ENCODE results near the gene RPL10.

DNA sequence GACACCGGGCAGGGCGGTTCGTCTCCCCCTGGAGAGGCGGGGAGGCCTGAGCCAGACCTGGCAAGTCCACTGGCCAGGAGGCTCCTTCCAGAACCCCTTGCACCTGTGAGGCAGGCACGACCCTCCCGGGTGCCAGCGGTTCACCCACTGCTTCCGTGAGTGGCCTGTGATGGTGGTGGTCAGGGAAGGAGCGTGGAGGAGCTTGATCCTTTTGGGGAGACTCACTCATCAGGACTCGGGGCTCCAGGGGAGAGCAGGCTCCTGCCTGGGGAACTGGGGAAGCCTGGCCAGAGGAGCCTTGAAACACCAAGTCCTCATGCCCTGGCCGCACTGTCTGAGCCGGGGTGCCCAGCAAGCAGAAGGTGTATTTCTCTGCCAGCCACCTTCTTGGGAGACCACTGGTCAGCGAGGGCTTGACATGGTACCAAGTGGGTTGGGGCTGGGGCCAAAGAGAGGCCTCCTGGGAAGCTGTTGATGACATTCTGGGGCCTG, 46.6 kb downstream of the RPL10 start:
- TF ChIP-seq, protein P1, sequence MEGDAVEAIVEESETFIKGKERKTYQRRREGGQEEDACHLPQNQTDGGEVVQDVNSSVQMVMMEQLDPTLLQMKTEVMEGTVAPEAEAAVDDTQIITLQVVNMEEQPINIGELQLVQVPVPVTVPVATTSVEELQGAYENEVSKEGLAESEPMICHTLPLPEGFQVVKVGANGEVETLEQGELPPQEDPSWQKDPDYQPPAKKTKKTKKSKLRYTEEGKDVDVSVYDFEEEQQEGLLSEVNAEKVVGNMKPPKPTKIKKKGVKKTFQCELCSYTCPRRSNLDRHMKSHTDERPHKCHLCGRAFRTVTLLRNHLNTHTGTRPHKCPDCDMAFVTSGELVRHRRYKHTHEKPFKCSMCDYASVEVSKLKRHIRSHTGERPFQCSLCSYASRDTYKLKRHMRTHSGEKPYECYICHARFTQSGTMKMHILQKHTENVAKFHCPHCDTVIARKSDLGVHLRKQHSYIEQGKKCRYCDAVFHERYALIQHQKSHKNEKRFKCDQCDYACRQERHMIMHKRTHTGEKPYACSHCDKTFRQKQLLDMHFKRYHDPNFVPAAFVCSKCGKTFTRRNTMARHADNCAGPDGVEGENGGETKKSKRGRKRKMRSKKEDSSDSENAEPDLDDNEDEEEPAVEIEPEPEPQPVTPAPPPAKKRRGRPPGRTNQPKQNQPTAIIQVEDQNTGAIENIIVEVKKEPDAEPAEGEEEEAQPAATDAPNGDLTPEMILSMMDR (IDR thresholded peaks at IDR 0.05): no peak
- no peak for TF ChIP-seq POLR2A (IDR thresholded peaks at IDR 0.05)
